Measurements from ENCODE around the gene CHCHD6.

CHCHD6 gene

DNA sequence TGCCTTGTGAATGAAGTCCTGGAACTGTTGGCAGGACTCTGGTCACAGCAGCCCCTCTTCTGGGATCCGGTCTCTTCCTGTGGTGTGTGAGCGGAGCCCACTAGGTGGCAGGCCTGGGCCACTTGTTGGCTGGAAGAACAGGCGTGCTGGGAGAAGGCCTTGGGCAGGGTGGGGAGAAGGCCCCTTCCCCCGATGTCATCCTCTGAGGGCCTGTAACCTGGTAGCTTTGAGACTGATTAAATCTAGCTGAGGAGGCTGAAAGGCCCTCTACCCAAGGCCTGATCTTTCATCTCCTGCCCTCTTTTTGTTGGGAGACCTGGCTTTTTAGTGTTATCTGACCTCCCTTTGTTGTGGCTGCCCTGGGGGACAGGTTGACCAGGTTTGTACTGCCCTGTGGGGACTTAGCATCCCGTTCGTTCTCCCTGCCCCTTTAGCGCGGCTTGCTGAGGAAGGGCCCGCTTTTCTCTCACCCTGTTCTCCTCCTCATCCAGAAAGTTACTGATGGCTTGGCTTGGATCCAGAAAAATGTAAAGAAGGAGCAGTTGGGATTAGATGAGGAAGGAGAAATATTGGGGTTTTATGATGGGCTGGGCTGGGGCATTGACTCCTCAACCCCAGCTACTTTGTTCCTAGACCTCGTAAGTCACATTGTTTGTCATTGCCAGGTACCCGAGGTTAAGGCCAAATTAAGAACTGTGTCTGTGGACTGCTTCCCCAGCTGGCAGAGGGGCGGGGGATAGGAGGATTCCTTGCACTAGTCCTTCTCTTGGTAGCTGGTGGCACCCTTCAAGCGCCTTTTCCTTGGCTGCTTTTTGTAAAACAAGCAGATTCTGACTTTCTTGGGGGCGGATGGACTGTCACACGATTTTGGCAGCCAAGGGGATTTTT is 48.5 kb downstream of the CHCHD6 start:
- no peak overlapping the region for H3K4me3 Mint-ChIP-seq
- H3K9me3 Mint-ChIP-seq = no peaks in the 10 kb centered on the region
- DNase-seq (peak; percentile 55), ATAC-seq (peak; percentile 64)
- H3K4me1 Mint-ChIP-seq = peaks cover 7% of the 10 kb centered on the region
- H3K27ac Mint-ChIP-seq = no peak overlapping the region
- peaks cover 2% of the 10 kb centered on the region for H3K36me3 Mint-ChIP-seq (ENCODE audit: low read depth)
- no peaks in the 10 kb centered on the region for H3K27me3 Mint-ChIP-seq

DNA sequence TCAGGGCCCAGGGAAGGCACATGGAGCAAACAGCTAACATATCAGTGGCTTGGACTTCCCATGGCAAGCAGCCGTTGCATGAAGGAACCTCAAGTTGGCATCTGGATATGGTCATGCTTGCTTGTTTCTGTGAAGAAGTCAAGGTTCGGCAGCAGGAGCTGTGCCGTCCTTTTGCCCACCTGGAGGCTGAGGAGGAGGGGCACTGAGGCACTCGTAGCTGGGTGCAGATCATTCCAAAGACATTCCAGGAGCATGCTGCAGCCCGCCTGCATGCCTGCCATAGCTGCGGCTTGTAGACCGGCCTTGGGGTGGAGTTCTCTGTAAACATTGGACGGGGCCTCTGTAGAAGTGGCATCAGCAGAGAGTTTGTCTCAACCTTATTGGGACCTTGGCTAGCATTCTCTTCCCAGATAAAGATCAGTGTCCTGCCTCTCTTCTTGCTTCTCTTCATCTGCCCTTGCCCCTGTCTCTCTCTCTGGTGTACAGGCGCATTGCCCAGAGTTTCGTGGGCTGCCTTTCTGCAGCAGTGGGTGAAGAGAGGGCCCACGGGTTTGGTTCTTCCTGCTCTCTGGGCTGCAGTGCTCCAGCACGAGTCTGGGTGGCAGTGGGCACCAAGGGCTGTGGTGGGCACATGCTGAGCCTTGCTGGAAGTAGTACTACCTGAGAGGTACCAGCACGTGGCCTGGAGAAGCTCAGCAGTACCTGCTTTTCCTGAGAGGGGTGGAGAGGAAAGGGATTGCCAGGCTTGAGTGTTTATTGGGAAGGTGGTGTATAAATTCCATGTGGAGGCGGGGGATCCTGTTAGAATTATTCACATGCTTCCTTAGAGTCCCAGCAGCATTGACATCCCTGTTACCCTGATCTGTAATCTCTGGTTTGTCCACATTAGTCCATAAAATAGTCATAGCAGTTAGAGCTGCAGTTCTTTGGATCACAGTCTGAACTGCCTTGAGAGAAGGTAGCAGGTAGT is 49.4 kb downstream of the CHCHD6 start:
- ATAC-seq = no peak
- Mint-ChIP-seq H3K4me1 (peaks cover 6% of the 10 kb centered on the region), H3K4me3 (no peak overlapping the region), H3K36me3 (ENCODE audit: low read depth) (peaks cover 4% of the 10 kb centered on the region), H3K27ac (no peak overlapping the region), H3K27me3 (no peaks in the 10 kb centered on the region), H3K9me3 (no peaks in the 10 kb centered on the region)
- no peak for DNase-seq

DNA sequence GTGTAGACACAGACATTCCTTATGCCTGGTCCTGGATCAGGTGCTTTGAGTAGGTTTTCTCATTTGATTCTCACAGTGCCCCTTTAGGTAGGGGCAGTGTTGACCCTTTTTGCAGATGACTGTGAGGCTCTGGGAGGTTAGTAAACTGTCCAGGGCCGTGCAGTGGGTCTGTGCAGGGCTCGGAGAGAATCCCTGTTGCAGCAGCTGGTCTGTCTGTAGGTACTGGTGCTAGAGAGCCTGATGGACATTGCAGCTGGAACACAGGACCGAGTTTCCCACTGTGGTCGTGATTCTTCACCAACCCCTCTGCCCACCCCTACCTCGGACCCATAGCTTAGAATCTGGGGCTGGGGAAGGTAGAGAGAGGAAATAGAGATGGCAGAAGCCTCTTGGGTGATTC is 51.8 kb downstream of the CHCHD6 start:
- H3K4me3 Mint-ChIP-seq = no peak overlapping the region
- peaks cover 10% of the 10 kb centered on the region for H3K9me3 Mint-ChIP-seq
- no peaks in the 10 kb centered on the region for H3K4me1 Mint-ChIP-seq
- no peak for DNase-seq
- H3K27ac Mint-ChIP-seq = no peak overlapping the region
- H3K36me3 Mint-ChIP-seq (ENCODE audit: low read depth) = peaks cover 16% of the 10 kb centered on the region
- ATAC-seq = no peak
- H3K27me3 Mint-ChIP-seq = no peaks in the 10 kb centered on the region

DNA sequence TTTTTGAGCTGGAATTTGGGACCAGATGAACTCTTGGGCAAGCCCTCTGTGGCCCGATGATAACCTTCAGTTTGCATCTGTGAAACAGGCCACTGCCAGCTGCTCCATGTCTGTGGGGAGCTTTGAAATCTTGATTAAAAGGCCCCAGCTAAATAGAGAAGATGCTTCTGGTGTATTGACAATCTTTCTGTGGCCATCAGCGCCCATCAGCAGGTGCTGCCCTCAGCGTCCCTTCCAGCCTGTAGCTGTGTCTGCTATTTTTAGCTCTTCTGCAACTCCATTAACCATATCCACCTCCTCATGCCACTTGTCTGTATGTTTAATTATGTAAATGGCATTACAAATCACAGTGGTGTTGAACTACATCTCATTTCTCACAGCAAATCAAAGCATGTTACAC is 54.0 kb downstream of the CHCHD6 start:
- peaks cover 10% of the 10 kb centered on the region for H3K9me3 Mint-ChIP-seq
- DNase-seq (no peak), ATAC-seq (no peak)
- H3K4me1 Mint-ChIP-seq = no peaks in the 10 kb centered on the region
- H3K4me3 Mint-ChIP-seq = no peak overlapping the region
- H3K27ac Mint-ChIP-seq = no peak overlapping the region
- no peaks in the 10 kb centered on the region for H3K27me3 Mint-ChIP-seq
- H3K36me3 Mint-ChIP-seq (ENCODE audit: low read depth) = peaks cover 18% of the 10 kb centered on the region

DNA sequence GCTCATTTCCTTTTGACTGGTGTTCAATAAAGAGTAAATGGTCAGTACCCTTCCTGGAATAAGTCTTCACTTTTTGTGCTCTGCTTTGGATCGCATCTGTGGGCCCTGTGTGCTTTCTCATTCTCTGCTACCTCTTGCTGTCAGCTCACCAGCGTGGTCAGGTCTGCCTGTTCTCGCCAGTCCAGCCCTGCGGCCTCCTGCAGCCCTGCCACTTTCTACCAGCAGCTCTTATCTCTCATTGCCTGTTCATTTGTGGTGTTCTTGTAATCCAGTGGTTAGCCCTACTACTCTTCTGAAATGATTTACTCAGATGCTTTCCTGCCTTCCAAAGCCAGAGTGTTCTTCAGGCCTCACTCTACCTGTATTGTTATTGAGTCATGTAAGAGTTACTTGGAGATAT is 54.8 kb downstream of the CHCHD6 start:
- Mint-ChIP-seq H3K4me3 (no peak overlapping the region), H3K27me3 (no peaks in the 10 kb centered on the region), H3K36me3 (ENCODE audit: low read depth) (peaks cover 18% of the 10 kb centered on the region), H3K4me1 (no peaks in the 10 kb centered on the region), H3K9me3 (peaks cover 10% of the 10 kb centered on the region), H3K27ac (no peak overlapping the region)
- no peak for DNase-seq
- no peak for ATAC-seq

DNA sequence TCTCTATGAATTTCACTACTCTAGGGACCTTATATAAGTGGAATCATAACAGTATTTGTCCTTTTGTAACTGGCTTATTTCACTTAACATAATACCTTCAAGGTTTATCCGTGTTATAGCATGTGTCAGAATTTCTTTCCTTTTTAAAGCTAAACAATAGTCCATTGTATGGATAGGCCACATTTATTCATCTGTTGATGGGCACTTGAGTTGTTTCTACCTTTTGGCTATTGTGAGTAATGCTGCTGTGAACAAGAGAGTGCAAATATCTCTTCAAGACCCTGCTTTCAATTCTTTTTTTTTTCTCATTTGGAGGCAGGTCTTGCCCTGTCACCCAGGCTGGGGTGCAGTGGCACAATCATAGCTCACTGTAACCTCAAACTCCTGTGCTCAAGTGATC is 56.5 kb downstream of the CHCHD6 start:
- DNase-seq = no peak
- Mint-ChIP-seq H3K27ac (no peak overlapping the region), H3K27me3 (no peaks in the 10 kb centered on the region), H3K36me3 (ENCODE audit: low read depth) (peaks cover 27% of the 10 kb centered on the region), H3K4me3 (no peak overlapping the region), H3K9me3 (peaks cover 10% of the 10 kb centered on the region), H3K4me1 (no peaks in the 10 kb centered on the region)
- ATAC-seq = no peak

DNA sequence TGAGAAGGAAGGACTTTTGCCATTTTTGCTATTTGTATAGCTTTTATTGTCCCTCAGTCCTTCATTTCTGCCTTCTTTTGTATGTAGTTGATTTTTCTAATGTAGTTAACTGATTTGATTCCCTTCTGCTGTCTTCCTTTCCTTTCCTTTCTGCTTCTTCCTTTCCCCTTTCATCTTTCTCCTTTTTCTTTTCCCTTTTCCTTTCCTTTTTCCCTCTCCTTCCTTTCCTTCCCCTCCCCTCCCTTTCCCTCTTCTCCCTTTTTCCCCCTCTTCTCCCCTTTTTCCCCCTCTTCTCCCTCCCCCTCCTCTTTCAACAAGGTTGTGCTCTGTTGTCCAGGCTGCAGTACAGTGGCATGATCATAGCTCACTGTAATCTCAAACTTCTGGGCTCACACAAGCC is 59.0 kb downstream of the CHCHD6 start:
- Mint-ChIP-seq H3K4me3 (no peak overlapping the region), H3K9me3 (peaks cover 20% of the 10 kb centered on the region), H3K27ac (no peak overlapping the region), H3K27me3 (no peaks in the 10 kb centered on the region), H3K36me3 (ENCODE audit: low read depth) (peaks cover 43% of the 10 kb centered on the region), H3K4me1 (no peaks in the 10 kb centered on the region)
- ATAC-seq = no peak
- DNase-seq = no peak

DNA sequence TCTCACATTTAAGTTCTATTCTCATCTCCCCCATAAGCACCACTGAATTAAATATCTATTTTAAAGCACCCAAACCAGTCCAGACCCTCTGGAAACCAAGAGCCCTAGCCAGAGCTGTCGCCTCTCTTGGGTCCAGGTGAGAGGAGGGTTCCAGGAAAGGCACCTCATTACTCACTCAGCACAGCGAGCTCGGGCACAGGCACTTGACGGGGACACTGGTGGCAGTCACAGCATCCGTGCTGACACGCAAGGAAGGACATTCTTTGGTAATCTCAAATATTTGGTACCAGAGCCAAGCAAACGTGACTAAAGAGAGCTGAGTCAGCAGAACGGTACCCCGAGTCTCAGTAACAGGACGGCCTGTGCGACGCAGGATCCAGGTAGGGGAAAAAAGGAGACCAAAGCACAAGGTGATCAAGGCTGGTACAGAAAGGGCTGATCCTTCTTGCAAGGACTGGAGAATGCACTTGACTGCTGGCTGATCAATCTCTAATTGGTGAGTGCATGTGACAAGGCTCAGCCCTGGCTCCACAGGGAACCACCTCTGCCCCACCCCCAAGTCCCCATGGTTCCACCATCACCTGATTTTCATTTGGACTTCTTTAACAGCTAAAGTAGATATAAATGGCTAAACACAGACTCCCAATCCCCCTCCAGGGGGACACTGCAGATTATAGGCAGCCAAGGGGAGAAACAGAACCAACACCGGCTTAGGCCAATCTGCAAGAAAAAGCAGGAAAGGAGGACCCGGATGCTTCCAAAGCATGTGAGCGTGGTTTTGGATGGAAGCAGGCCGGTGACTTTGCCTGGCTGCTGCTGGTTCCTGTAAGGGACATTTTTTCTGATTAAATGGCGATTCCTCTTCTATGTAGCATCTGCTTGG is 61.4 kb downstream of the CHCHD6 start:
- ATAC-seq (no peak), DNase-seq (no peak)
- no peaks in the 10 kb centered on the region for H3K27me3 Mint-ChIP-seq
- H3K4me3 Mint-ChIP-seq = no peak overlapping the region
- H3K9me3 Mint-ChIP-seq = peaks cover 25% of the 10 kb centered on the region
- no peaks in the 10 kb centered on the region for H3K4me1 Mint-ChIP-seq
- peaks cover 43% of the 10 kb centered on the region for H3K36me3 Mint-ChIP-seq (ENCODE audit: low read depth)
- H3K27ac Mint-ChIP-seq = no peak overlapping the region

DNA sequence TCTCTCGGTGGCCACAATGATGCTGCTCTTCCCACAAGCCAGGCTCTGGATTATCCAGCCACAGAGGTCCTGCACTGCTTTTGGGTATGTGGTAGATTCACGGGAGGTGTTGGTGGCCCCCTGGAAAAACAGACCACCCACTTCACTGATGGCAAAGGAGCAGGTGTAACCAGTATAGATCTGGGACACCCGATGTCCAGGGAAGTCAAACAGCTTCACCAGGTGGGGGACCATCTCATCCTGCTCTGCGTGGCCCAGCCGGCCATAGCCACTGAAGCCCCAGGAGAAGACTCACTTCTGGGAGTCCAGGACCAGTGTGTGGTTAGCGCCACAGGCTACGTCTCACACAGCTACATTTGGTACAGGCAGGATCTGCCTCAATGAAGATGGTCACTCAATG is 62.6 kb downstream of the CHCHD6 start:
- H3K4me1 Mint-ChIP-seq = no peaks in the 10 kb centered on the region
- no peak overlapping the region for H3K4me3 Mint-ChIP-seq
- H3K9me3 Mint-ChIP-seq = peaks cover 28% of the 10 kb centered on the region
- no peak for DNase-seq
- no peak for ATAC-seq
- no peaks in the 10 kb centered on the region for H3K27me3 Mint-ChIP-seq
- H3K36me3 Mint-ChIP-seq (ENCODE audit: low read depth) = peaks cover 47% of the 10 kb centered on the region
- H3K27ac Mint-ChIP-seq = no peak overlapping the region

DNA sequence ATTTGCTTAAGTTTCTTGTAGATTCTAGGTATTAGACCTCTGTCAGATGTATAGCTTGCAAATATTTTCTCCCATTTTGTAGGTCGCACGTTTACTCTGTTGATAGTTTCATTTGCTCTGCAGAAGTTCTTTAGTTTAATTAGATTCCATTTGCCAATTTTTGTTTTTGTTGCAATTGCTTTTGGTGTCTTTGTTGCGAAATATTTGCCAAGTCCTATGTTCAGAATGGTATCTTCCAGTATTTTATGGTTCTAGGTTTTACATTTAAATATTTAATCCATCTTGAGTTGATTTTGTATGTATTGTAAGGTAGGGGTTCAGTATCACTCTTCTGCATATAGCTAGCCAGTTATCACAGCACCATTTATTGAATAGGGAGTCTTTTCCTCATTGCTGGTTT is 64.9 kb downstream of the CHCHD6 start:
- H3K27ac Mint-ChIP-seq = no peak overlapping the region

DNA sequence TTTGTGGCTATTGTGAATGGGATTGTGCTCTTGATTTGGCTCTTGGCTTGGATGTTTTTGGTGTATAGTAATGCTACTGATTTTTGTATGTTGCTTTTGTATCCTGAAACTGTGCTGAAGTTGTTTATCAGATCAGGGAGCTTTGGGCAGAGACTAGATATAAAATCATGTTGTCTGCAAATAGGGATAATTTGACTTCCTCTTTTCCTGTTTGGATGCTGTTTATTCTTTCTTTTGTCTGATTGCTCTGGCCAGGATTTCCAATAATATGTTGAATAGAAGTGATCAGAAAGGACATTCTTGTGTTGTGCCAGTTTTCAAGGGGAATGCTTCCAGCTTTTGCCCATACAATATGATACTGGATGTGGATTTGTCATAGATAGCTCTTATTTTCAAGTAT is 66.1 kb downstream of the CHCHD6 start:
- no peaks in the 10 kb centered on the region for H3K27me3 Mint-ChIP-seq
- peaks cover 52% of the 10 kb centered on the region for H3K36me3 Mint-ChIP-seq (ENCODE audit: low read depth)
- H3K4me3 Mint-ChIP-seq = no peak overlapping the region
- no peak for DNase-seq
- no peaks in the 10 kb centered on the region for H3K4me1 Mint-ChIP-seq
- H3K9me3 Mint-ChIP-seq = peaks cover 37% of the 10 kb centered on the region
- H3K27ac Mint-ChIP-seq = no peak overlapping the region
- no peak for ATAC-seq

More for the DNA sequence above, 64.9 kb downstream of the CHCHD6 start:
- ATAC-seq (no peak), DNase-seq (no peak)
- no peak overlapping the region for H3K4me3 Mint-ChIP-seq
- H3K9me3 Mint-ChIP-seq = peaks cover 37% of the 10 kb centered on the region
- peaks cover 56% of the 10 kb centered on the region for H3K36me3 Mint-ChIP-seq (ENCODE audit: low read depth)
- no peaks in the 10 kb centered on the region for H3K27me3 Mint-ChIP-seq
- H3K4me1 Mint-ChIP-seq = no peaks in the 10 kb centered on the region

DNA sequence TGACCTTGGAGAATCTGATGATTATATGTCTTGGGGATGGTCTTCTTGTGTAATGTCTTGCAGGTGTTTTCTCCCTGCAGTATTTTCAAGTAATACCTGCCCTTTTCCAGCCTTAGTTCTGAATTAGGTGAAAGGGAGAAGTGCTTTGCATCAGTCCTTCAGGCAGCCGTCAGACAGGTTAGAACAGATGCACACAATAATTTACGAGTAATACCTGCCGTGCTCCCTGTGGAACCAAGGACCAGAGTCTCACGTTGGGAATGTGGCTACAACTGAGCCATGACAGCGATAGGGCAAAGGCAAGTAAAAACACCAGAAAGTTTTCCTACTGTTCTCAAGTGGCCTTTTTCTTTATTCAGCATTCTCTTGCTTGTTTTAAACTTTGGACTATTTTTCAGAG is 69.1 kb downstream of the CHCHD6 start:
- no peak for ATAC-seq
- peaks cover 29% of the 10 kb centered on the region for H3K36me3 Mint-ChIP-seq (ENCODE audit: low read depth)

DNA sequence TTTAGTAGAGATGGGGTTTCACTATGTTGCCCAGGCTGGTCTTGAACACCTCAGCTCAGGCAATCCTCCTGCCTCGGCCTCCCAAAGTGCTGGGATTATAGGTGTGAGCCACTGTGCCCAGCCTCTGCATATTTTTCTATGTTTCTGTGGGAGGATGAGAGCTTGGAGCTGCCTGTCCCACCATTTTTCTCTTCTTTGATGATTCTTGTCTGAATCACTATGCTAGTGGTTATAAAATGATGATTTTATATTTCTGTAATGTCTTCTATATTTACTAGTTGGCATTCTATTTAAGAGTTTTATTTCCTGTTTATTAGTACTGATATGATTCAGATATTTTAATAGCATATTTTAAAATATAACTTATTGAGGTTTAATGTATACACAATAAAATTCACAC is 69.7 kb downstream of the CHCHD6 start:
- H3K9me3 Mint-ChIP-seq = peaks cover 20% of the 10 kb centered on the region
- H3K27me3 Mint-ChIP-seq = no peaks in the 10 kb centered on the region
- H3K4me3 Mint-ChIP-seq = no peak overlapping the region
- no peak overlapping the region for H3K27ac Mint-ChIP-seq
- peaks cover 2% of the 10 kb centered on the region for H3K4me1 Mint-ChIP-seq
- H3K36me3 Mint-ChIP-seq (ENCODE audit: low read depth) = peaks cover 24% of the 10 kb centered on the region
- ATAC-seq (no peak), DNase-seq (no peak)

More for the DNA sequence above, 69.1 kb downstream of the CHCHD6 start:
- DNase-seq = no peak
- peaks cover 26% of the 10 kb centered on the region for H3K9me3 Mint-ChIP-seq
- no peaks in the 10 kb centered on the region for H3K27me3 Mint-ChIP-seq
- peaks cover 2% of the 10 kb centered on the region for H3K4me1 Mint-ChIP-seq
- H3K27ac Mint-ChIP-seq = no peak overlapping the region
- H3K4me3 Mint-ChIP-seq = no peak overlapping the region

DNA sequence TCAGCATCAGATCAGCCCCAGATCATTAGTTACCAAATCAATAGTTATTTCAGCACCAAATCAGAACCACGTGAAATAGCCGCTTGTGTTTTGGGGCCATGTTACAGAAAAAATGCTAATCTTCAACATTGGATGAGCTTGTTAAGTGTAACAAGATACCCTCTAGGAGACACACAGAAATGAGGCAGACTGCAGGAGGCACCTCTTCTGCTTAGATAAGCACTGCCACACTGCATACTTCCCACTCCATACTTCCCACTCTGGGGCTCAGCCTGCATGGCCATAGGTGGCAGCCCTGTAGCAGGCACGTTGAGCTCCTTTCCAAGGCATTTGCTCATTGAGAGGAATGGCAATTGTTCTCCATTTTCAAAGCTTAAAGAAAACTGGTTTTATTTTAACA is 73.3 kb downstream of the CHCHD6 start:
- no peak for DNase-seq
- no peak overlapping the region for H3K27ac Mint-ChIP-seq
- no peak overlapping the region for H3K4me3 Mint-ChIP-seq
- H3K4me1 Mint-ChIP-seq = peaks cover 2% of the 10 kb centered on the region
- peaks cover 20% of the 10 kb centered on the region for H3K36me3 Mint-ChIP-seq (ENCODE audit: low read depth)
- no peak for ATAC-seq
- H3K27me3 Mint-ChIP-seq = no peaks in the 10 kb centered on the region
- peaks cover 4% of the 10 kb centered on the region for H3K9me3 Mint-ChIP-seq

Measured in activated naive CD8-positive, alpha-beta T cell treated with anti-CD3 and anti-CD28 coated beads, Interleukin-2, amount 50 U/mL, for 24 hours (primary cell).